Neutrophil (primary cell): ENCODE results near the gene CFAP20DC.
"Not testable (repeated sequence)": the region's sequence is repeated elsewhere in the genome, so short reads cannot be mapped to it uniquely, and the experiment has no call there.

Experiments
- H3K27ac ChIP-seq: fragments of 200-600 bp; sonication (generic); 2 replicates; pipeline ENCODE4 v1.5.1; 2016; ENCODE audit warnings: mild to moderate bottlenecking, moderate library complexity
- H3K27me3 ChIP-seq: fragments of 200-600 bp; sonication (generic); 2 replicates; pipeline ENCODE4 v1.6.0; 2016; ENCODE audit warnings: mild to moderate bottlenecking
- H3K36me3 ChIP-seq: fragments of 200-600 bp; sonication (generic); 2 replicates; pipeline ENCODE4 v1.5.1; 2017
- H3K4me1 ChIP-seq, 2 experiments: fragments of 200-600 bp in 1 of 2; sonication (generic) in 1 of 2; 1 replicate in 1 of 2; 2 replicates in 1 of 2; pipeline versions ENCODE4 v1.5.1 to v1.6.1; 2013 to 2016; ENCODE audit warnings: low read depth in 1 of 2, low read length in 1 of 2, mild to moderate bottlenecking in 1 of 2, moderate library complexity in 1 of 2; ENCODE audit not compliant: control insufficient read depth in 1 of 2, insufficient read depth in 1 of 2
- H3K4me3 ChIP-seq, 2 experiments: fragments of 200-600 bp in 1 of 2; sonication (generic) in 1 of 2; 1 replicate in 1 of 2; 2 replicates in 1 of 2; pipeline ENCODE4 v1.5.1; 2013 to 2016; ENCODE audit warnings: low read depth in 1 of 2, low read length in 1 of 2, mild to moderate bottlenecking in 1 of 2, moderate library complexity in 1 of 2
- H3K9me3 ChIP-seq: fragments of 200-600 bp; sonication (generic); 2 replicates; pipeline ENCODE4 v1.5.1; 2016
- CTCF ChIP-seq: fragments of 200-600 bp; sonication (generic); IDR thresholded peaks from 2 replicates; pipeline ENCODE4 v1.5.1; 2016; ENCODE audit warnings: antibody characterized with exemption

The CFAP20DC gene

GRCh38 chr3:59052803-59053411 is 3.1 kb upstream of the CFAP20DC start:
- no peak overlapping the region for H3K4me3 ChIP-seq
- no peak overlapping the region for H3K27ac ChIP-seq
- H3K36me3 ChIP-seq = no peaks in the 10 kb centered on the region
- peaks cover 13% of the 10 kb centered on the region for H3K27me3 ChIP-seq
- peaks cover 8 to 9% of the 10 kb centered on the region in 2 experiments for H3K4me1 ChIP-seq
- no peaks in the 10 kb centered on the region for H3K9me3 ChIP-seq
- no peak for TF ChIP-seq CTCF

- not testable (repeated sequence) for H3K4me1 ChIP-seq, H3K27ac ChIP-seq, H3K9me3 ChIP-seq, H3K36me3 ChIP-seq, H3K4me3 ChIP-seq
- H3K27me3 ChIP-seq = peaks cover 13% of the 10 kb centered on the region
These were observed 1.1 kb upstream of the CFAP20DC start for GRCh38 chr3:59050811-59051414.

GRCh38 chr3:59046839-59047238 is 3.0 kb downstream of the CFAP20DC start:
- H3K4me1 ChIP-seq = peaks cover 8 to 9% of the 10 kb centered on the region in 2 experiments
- no peaks in the 10 kb centered on the region for H3K9me3 ChIP-seq
- no peak for TF ChIP-seq CTCF
- no peak overlapping the region for H3K27ac ChIP-seq
- peaks cover 13% of the 10 kb centered on the region for H3K27me3 ChIP-seq
- no peak overlapping the region for H3K4me3 ChIP-seq
- H3K36me3 ChIP-seq = no peaks in the 10 kb centered on the region

GRCh38 chr3:59043391-59043790 is 6.4 kb downstream of the CFAP20DC start:
- H3K4me3 ChIP-seq = no peak overlapping the region
- no peaks in the 10 kb centered on the region for H3K36me3 ChIP-seq
- no peaks in the 10 kb centered on the region for H3K9me3 ChIP-seq
- H3K27ac ChIP-seq = no peak overlapping the region
- peaks cover under 1% of the 10 kb centered on the region for H3K27me3 ChIP-seq
- no peaks in the 10 kb centered on the region for H3K4me1 ChIP-seq
- TF ChIP-seq CTCF = no peak

- no peaks in the 10 kb centered on the region for H3K27me3 ChIP-seq
- H3K4me3 ChIP-seq = no peak overlapping the region
These were observed 8.9 kb downstream of the CFAP20DC start for GRCh38 chr3:59040902-59041301.

More at GRCh38 chr3:59040902-59041301, 8.9 kb downstream of the CFAP20DC start:
- Histone ChIP-seq H3K27ac (no peak overlapping the region), H3K9me3 (no peaks in the 10 kb centered on the region), H3K4me1 (no peaks in the 10 kb centered on the region), H3K36me3 (no peaks in the 10 kb centered on the region)
- no peak for TF ChIP-seq CTCF
